Endothelial cell of umbilical vein (primary cell): ENCODE measurements around the gene FGF3.

Experiments used
- CTCF ChIP-seq, 2 donors: IDR thresholded peaks; 1 replicate in 1 of 2; 2 replicates in 1 of 2; pipeline ENCODE4 v1.5.1; 2011; ENCODE audit warnings: low read length in 2 of 2, mild to moderate bottlenecking in 2 of 2, moderate library complexity in 2 of 2, control low read depth in 1 of 2, inconsistent platforms in 1 of 2, low read depth in 1 of 2; ENCODE audit not compliant: insufficient read depth in 1 of 2; ENCODE audit errors: extremely low read depth in 1 of 2
- EZH2 ChIP-seq: IDR thresholded peaks from 2 replicates; pipeline ENCODE4 v1.6.1; 2012; ENCODE audit warnings: borderline replicate concordance, low read depth, mild to moderate bottlenecking, moderate library complexity, low read length, inconsistent platforms; ENCODE audit not compliant: severe bottlenecking
- FOS ChIP-seq: IDR thresholded peaks from 2 replicates; pipeline ENCODE4 v1.6.1; 2011; ENCODE audit warnings: mild to moderate bottlenecking, low read length, moderate library complexity, borderline replicate concordance; ENCODE audit not compliant: insufficient read depth
- JUN ChIP-seq: IDR thresholded peaks from 2 replicates; pipeline ENCODE4 v1.6.1; 2011; ENCODE audit warnings: borderline replicate concordance, low read depth; ENCODE audit not compliant: insufficient read length, insufficient read depth
- MYC ChIP-seq: IDR thresholded peaks from one replicate; pipeline ENCODE4 v1.6.1; 2011; ENCODE audit warnings: mild to moderate bottlenecking, low read depth, low read length
- POLR2A ChIP-seq: IDR thresholded peaks from 2 replicates; pipeline ENCODE4 v1.6.1; 2012; ENCODE audit warnings: low read depth, mild to moderate bottlenecking, control low read depth, low read length
- POLR2AphosphoS5 ChIP-seq: IDR thresholded peaks from 2 replicates; pipeline ENCODE4 v1.6.1; 2012; ENCODE audit warnings: low read depth, mild to moderate bottlenecking, control low read depth, low read length, moderate library complexity; ENCODE audit not compliant: insufficient read depth

GRCh38 chr11:69810289-69811118 is 8.7 kb downstream of the FGF3 start:
- TF ChIP-seq POLR2A, result no peak
- TF ChIP-seq CTCF (IDR thresholded peaks at IDR 0.05; ENCODE audit: extremely low read depth in 1 of 2, insufficient read depth in 1 of 2, low read depth in 1 of 2, low read length in 2 of 2), result no peak
- no peak for TF ChIP-seq MYC
- TF ChIP-seq JUN, result no peak
- no peak for TF ChIP-seq POLR2AphosphoS5
- TF ChIP-seq EZH2, result no peak
- TF ChIP-seq FOS, result no peak
